Embryonic facial prominence (tissue), 1 donor: ENCODE data around the gene PROM2.
"Not testable (repeated sequence)": the region's sequence is repeated elsewhere in the genome, so short reads cannot be mapped to it uniquely, and the experiment has no call there.

ENCODE experiments used
- DNase-seq: peaks from one replicate; pipeline ENCODE4 v3.0.0-alpha.2; 2016; ENCODE audit errors: extremely low spot score

PROM2 gene

GRCh38 chr2:95268211-95269035 lies 5.8 kb upstream of the PROM2 start:
- no peak for DNase-seq

GRCh38 chr2:95269036-95269680 lies 5.1 kb upstream of the PROM2 start:
- DNase-seq: no peak

DNA sequence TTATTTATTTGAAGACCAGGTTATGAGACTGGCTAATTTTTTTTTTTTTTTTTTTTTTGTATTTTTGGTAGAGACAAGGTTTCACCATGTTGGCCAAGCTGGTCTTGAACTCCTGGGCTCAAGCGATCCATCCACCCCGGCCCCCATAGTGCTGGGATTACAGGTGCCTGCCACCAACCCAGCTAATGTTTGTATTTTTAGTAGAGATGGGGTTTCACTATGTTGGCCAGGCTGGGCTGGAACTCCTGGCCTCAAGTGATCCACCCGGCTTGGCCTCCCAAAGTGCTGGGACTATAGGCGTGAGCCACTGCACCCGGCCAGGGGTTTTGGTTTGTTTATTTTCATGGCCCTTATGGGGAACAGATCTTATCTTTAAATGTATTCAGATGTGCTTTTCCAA lies 4.5 kb upstream of the PROM2 start:
- not testable (repeated sequence) for DNase-seq

DNA sequence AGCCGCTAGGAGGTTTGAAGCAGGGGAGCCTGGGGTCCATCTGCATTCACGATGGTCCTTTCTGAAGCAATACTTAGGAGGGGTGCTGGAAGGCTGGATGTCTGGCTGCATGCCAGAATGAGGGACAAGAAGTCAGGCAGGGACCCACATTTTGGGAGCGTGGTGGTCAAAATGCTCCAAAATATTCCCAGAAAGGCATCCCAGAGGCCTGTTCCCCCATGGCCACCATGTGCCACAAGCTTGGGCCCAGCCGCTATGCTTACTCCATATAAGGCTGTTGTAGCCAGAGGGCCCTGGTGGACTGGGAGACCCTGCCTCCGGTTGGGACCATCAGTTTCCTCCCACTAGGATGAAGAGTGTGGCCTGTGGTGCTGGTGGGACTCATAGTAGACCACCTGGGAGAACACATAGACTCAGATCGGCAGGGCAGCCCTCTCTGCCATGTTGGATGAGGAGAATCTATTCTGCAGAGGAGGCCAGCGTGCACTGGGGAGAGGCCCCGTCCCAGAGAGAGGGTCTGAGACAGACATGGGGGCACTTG lies 3.6 kb upstream of the PROM2 start:
- DNase-seq: no peak

DNA sequence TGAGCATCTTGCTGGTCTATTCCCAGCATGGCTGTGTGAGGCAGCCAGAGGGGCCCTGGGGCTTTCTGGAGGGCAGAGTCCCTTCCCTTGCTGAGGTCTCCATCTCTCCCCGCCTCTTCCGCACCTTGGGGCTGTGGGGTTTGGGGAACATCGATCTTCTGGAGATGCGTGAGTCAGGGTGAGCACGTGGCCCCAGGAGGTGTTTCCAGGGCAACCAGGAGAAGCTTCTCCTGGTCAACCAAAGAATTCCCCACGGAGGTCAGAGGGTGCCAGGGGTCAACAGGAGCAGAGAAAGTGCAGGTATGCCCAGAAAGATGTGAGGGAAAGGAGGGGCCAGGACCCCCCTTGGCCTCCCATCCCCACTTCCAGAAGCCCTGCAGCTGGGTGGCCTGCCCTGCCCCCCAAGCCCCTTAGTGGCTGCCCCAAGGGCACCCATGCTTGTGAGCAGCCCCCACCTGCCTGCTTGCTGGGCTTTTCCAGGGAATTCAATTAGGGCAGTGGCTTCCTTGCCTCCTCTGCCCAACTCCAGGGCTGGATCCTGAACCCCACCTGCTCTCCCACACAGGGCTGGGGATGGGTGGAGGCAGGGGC lies 2.8 kb upstream of the PROM2 start:
- no peak for DNase-seq

DNA sequence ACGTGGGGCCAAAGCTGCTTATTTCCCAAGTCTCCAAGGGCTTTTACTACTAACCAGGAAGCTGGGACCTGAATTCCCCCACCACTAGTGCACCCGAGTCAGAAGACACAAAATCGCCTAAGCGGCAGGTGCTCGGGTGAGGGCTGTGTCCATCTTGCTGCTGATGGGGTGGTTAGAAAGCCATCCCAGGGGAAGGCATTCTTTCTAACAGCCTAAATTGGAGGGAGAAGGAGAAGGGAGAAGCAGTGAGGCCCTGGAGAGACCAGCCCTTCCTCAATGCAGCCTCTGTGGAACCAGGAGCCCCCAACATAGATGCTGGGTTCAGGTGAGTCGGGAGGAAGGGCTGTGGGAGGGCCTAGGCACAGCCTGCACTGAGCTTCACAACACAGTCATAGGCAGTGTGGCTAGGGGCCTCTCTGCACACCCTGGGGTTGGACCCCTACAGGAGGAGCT lies 1.9 kb upstream of the PROM2 start:
- no peak for DNase-seq

DNA sequence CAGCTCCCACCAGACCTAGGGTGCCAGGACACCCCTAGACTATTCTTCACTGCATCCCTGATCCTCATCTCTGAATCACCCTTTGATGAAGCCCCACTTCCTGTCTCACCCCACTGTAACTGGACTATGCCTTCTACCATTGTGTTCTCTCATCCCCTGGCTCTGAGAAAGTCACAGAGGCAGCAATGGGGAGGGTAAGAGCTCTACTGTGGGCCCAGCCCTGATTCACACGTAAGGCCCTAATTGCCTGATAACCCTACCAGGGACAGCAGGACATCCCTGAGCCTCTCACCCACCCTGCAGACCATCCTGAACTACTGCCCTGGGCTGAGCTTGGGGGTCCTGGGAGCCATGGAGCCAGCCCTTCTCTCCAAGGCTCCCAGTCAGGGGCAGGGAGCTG lies 1.5 kb upstream of the PROM2 start:
- DNase-seq: no peak

GRCh38 chr2:95273566-95274290 lies 521 bp upstream of the PROM2 start:
- DNase-seq: no peak

- no peak for DNase-seq
Measured at GRCh38 chr2:95275151-95275515, 884 bp downstream of the PROM2 start.

DNA sequence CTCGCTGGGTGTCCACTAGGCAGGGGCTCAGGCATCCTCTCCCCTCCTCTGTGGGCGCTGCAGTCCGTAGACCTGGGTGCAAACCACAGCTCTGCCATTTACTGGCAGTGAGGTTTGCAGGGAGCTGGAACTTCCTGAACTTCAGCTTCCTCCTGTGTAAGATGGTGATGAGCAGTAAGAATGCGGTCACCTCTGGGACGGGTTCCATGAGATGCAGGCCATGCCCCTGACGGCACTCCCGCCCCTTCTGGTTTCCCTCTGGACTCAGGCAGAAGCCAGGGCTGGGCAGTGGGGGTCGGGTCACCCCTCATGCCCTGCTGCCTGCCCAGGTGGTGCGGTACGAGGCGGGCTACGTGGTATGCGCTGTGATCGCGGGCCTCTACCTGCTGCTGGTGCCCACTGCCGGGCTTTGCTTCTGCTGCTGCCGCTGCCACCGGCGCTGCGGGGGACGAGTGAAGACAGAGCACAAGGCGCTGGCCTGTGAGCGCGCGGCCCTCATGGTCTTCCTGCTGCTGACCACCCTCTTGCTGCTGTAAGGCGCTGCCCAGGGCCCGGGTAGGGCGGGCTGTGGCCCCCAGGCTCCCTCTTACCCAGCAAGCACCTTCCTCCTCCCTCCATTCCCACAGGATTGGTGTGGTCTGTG lies 1.5 kb downstream of the PROM2 start:
- DNase-seq: no peak

DNA sequence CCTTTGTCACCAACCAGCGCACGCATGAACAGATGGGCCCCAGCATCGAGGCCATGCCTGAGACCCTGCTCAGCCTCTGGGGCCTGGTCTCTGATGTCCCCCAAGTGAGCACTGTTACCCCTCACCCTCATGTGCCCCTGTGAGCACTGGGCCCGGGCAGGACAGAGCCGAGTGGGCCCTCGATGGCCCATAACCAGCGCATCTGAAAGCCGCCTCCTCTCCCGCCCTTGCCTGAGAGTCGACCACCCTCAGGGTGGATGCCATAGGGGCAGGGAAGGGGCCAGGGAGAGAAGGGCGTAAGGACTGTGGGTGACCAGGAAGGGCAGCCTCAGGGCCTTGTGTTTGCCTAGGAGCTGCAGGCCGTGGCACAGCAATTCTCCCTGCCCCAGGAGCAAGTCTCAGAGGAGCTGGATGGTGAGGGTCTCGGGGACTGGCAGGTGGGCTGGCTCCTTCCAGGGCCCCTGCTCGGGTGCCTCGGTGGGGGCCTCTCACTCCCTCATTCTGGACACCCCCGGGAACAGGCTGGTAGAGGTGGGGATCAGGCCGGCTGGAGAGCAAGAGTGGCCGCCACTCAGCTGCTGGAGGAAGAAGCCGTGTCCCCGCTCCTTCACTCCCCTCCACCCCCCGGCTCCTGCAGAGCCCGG lies 2.1 kb downstream of the PROM2 start:
- DNase-seq: no peak

GRCh38 chr2:95276888-95277245 lies 2.6 kb downstream of the PROM2 start:
- DNase-seq: no peak

- no peak for DNase-seq
Measured at GRCh38 chr2:95277246-95277906, 3.1 kb downstream of the PROM2 start.

DNA sequence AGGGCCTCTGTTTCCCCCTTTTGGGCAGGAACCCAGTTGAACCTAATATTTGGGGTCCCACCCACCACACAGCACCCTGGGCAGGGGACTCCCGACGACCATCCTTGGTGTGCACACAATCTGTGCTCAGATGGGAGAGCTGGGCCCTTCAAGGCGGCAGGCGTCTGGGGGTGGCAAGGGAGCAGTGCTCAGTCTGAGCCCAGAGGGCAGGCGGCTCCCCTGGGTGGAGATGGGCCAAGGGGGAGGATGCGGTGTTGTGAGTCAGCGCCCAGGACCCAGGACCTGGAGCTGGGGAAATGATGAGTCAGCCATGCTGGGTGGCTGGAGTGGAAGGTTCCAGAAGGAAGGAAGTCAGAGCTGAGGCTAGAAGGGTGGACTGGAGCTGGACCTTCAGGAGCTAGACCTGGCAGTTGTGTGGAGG lies 3.8 kb downstream of the PROM2 start:
- DNase-seq: no peak

- DNase-seq: no peak
Measured at GRCh38 chr2:95278637-95279225, 4.5 kb downstream of the PROM2 start.

DNA sequence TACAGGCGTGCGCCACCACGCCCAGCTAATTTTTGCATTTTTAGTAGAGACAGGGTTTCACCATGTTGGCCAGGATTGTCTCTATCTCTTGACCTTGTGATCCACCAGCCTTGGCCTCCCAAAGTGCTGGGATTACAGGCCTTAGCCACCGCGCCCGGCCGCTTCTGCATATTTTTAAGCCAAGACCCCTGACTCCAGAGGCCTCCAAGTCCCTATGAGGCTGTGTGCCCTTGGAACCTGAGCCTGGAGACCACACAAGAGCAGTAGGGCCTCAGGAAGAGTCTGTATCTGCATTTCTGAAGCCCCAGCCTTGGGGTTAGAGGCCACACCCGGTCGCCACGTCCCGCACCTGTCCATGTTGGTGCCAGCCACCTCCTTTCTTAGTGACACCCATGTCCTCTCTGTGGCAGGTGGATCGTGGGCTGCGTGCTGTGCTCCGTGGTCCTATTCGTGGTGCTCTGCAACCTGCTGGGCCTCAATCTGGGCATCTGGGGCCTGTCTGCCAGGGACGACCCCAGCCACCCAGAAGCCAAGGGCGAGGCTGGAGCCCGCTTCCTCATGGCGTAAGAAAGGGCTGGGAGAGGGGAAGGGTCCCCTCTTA lies 5.3 kb downstream of the PROM2 start:
- DNase-seq: no peak

GRCh38 chr2:95281071-95281470 lies 6.8 kb downstream of the PROM2 start:
- no peak for DNase-seq

- DNase-seq: no peak
Measured at GRCh38 chr2:95281786-95282185, 7.5 kb downstream of the PROM2 start.

- no peak for DNase-seq
Measured at GRCh38 chr2:95282458-95282857, 8.2 kb downstream of the PROM2 start.

GRCh38 chr2:95283562-95283961 lies 9.3 kb downstream of the PROM2 start:
- no peak for DNase-seq
